HG03159 (cell line): ENCODE measurements around the gene ATF7IP2.
"Not testable (repeated sequence)": the region's sequence is repeated elsewhere in the genome, so short reads cannot be mapped to it uniquely, and the experiment has no call there.

Experiments
- ATAC-seq: cut with Tn5 transposase; IDR thresholded peaks from one replicate; pipeline ENCODE4 v1.9.1; 2021; ENCODE audit warnings: mild to moderate bottlenecking, moderate library complexity; ENCODE audit not compliant: unreplicated experiment

ATF7IP2 gene

GRCh38 chr16:10441726-10442125 is 55.9 kb downstream of the ATF7IP2 start:
- no peak for ATAC-seq

DNA sequence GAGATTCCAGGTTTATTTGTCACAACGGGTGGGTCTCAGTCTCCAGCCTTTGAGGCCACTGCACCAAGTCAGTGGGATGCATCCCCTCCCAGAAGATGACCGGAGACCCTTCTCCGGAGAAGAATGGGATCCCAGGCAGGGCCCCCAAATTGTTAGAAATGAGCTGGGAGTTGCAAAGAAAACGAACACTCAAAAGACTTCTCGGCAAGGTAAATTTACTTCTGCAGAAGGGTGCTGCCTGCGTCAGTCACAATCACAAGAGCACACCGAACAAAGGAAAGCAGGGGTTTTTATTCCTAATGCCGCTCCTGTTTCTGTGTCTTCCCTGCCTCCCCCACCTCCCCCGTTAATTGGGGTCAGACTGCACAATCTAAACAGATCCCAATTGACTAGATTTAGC is 61.4 kb downstream of the ATF7IP2 start:
- ATAC-seq = no peak

- ATAC-seq = not testable (repeated sequence)
These were observed 66.6 kb downstream of the ATF7IP2 start for GRCh38 chr16:10452208-10453158.

DNA sequence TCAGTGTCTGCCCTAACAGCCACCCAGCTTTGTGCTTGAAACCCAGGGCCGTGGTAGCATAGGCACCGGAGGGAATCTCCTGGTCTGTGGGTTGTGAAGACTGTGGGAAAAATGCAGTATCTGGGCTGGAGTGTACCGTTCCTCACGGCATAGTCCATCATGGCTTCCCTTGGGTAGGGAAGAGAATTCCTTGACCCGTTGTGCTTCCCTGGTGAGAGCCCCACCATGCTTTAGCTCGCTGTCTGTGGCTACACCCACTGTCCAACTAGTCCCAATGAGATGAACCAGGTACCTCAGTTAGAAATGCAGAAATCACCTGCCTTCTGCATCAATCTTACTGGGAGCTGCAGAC is 67.3 kb downstream of the ATF7IP2 start:
- no peak for ATAC-seq

GRCh38 chr16:10465821-10466220 is 80.0 kb downstream of the ATF7IP2 start:
- ATAC-seq = no peak

GRCh38 chr16:10466313-10466712 is 80.5 kb downstream of the ATF7IP2 start:
- ATAC-seq = no peak

GRCh38 chr16:10466861-10467260 is 81.0 kb downstream of the ATF7IP2 start:
- ATAC-seq = no peak

DNA sequence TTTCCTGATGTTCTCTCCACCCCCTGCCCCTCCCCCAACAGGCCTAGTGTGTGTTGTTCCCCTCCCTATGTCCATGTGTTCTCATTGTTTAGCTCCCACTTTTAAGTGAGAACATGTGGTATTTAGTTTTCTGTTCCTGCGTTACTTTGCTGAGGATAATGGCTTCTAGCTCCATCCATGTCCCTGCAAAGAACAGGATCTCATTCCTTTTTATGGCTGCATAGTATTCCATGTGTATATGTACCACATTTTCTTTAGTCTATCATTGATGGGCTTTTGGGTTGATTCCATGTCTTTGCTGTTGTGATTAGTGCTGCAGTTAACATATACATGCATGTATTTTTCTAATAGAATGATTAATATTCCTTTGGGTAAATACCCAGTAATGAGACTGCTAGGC is 90.8 kb downstream of the ATF7IP2 start:
- ATAC-seq = not testable (repeated sequence)

DNA sequence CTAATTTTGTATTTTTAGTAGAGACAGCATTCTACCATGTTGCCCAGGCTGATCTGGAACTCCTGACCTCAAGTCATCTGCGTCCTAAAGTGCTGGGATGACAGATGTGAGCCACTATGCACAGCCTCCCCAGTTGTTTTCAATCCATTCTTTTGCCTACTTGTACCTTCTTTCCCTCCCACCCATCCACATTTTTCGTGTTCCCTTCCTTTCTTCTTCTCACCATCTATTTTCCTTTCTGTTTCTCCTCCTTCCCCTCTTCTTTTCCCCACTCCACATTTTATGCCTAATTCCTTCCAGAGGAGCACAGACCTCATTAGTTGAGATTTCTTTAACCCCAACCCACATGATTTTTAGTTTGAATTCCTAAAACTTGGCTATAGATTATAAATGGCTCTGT is 94.3 kb downstream of the ATF7IP2 start:
- no peak for ATAC-seq

GRCh38 chr16:10485159-10485558 is 99.3 kb downstream of the ATF7IP2 start:
- no peak for ATAC-seq

DNA sequence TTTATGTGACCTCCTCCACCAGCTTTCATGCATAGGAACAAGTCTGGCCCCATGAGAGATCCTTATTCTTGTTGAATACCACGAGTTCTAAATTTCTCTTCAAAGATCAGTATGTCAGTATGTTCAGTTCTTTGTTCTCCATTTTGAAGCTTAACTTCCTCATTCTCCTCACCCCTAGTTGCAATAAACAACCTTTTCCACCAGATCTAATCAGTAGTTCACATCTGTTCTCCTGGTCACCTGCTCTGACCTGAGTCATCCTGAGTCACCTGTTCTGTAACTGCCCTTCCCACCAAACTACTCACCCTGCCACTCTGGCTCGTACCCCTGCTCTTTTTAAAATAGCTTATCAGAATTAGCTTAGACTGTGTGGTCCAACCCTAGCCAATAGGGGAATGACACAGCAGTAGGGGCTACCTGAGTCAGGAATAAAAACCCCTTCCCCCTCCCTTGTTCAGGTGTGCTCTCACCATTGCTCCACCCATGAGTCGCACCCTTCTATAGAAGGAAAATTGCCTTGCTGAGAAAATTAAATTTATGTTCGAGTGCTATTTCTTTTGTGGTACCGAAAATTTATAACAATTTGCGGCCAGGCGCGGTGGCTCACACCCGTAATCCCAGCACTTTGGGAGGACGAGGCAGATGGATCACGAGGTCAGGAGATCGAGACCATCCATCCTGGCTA is 100.0 kb downstream of the ATF7IP2 start:
- ATAC-seq = no peak

GRCh38 chr16:10490141-10490540 is 104.3 kb downstream of the ATF7IP2 start:
- ATAC-seq = no peak

GRCh38 chr16:10493276-10493675 is 107.4 kb downstream of the ATF7IP2 start:
- ATAC-seq = no peak

- ATAC-seq = no peak
These were observed 108.6 kb downstream of the ATF7IP2 start for GRCh38 chr16:10494343-10495030.

DNA sequence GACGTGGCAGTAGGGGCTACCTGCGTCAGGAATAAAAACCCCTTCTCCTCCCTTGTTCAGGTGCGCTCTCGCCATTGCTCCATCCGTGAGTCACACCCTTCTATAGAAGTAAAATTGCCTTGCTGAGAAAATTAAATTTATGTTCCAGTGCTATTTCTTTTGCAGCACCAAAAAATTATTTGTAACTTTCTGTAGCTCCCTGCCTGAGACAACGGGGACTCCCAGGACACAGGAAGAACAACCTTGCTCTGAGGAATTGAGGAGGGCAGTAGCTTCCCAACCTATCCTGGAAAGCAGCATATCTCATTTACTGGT is 109.1 kb downstream of the ATF7IP2 start:
- ATAC-seq = no peak

- no peak for ATAC-seq
These were observed 111.6 kb downstream of the ATF7IP2 start for GRCh38 chr16:10497132-10498101.

- no peak for ATAC-seq
These were observed 114.7 kb downstream of the ATF7IP2 start for GRCh38 chr16:10500582-10500981.

- ATAC-seq = no peak
These were observed 115.3 kb downstream of the ATF7IP2 start for GRCh38 chr16:10501016-10501607.

- no peak for ATAC-seq
These were observed 116.9 kb downstream of the ATF7IP2 start for GRCh38 chr16:10502776-10503175.

DNA sequence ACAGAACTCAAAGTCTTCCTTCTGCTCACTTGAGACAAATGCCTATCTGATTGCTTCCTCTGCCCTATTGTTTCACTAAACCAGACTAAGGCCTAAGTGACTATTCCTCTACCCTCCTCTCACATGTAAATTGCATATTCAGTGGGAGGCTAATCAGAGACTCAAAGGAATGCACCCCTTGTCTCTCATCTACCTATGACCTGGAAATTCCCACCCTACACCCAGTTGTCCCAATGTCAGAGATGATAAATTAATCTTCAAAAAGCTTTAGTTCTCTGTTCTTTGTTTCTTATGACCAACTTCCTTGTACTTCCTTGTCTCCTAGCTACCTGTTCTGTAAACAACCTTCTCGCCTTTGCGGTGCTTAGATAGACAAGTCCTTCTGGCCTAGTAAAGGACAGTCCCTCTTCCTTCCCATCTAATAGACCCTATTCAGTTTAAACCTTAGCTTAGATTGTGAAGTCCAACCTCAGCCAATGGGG is 118.6 kb downstream of the ATF7IP2 start:
- no peak for ATAC-seq
